ENCODE results near the gene CCM2. TPM values are rescaled to one million over a fixed set of nuclear protein-coding genes. Genes with fewer than 3 reads are reported as not detected.
"Not testable (repeated sequence)": the region's sequence is repeated elsewhere in the genome, so short reads cannot be mapped to it uniquely, and the experiment has no call there.

The CCM2 gene
- polyA plus RNA-seq, 6 donors from 2014 or later, result 69.3 to 136 (median 77.3) TPM

DNA sequence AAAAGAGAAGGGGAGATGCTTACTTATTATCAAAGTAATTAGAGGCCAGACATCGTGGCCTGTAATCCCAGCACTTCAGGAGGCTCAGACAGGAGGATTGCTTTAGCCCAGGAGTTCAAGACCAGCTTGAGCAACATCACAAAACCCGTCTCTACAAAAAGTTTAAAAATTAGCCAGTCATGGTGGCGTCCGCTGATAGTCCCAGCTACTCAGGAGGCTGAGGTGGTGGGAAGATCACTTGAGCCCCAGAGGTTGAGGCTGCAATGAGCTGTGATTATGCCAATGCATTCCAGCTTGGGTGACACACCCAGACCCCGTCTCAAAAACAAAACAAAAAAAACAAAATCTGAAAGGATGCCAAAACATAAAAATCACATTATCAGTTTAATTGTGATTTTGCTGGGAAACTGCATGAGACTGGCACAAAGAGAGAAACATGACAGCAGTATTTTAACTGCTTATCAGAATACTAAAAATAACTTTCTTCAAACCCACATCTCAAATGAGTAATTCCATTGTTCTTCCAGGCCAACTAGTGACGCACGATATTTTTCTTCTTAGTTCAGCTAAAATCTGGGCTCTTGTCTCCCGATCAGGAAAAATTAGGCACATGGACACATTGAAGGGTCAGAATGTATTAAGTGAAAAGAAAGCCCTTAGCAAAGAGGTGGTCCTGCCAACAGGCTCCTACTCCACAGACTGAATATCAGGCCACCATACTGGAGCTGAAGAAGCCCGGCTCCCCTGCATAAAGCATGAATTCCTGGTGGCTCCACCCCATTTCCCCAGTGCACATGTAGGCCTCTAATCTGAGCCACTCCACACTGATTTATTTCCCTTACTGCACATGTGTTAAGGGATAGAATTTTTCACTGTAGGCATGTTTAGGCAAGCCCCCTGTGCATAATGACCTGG, 9.6 kb upstream of the CCM2 start:
- ATAC-seq (ENCODE audit: low read depth in 2 of 2), result no peak
- Mint-ChIP-seq H3K9me3 (no peaks in the 10 kb centered on the region), H3K27ac (peak overlapping the region in 1 of 6 donors; percentile 30), H3K4me3 (peak overlapping the region in 1 of 8 donors; percentile 49), H3K4me1 (peaks cover 27 to 32% (median 27%) of the 10 kb centered on the region in 3 donors), H3K27me3 (no peaks in the 10 kb centered on the region), H3K36me3 (peaks cover 0 to 5% of the 10 kb centered on the region in 2 donors)
- DNase-seq, result no peak

DNA sequence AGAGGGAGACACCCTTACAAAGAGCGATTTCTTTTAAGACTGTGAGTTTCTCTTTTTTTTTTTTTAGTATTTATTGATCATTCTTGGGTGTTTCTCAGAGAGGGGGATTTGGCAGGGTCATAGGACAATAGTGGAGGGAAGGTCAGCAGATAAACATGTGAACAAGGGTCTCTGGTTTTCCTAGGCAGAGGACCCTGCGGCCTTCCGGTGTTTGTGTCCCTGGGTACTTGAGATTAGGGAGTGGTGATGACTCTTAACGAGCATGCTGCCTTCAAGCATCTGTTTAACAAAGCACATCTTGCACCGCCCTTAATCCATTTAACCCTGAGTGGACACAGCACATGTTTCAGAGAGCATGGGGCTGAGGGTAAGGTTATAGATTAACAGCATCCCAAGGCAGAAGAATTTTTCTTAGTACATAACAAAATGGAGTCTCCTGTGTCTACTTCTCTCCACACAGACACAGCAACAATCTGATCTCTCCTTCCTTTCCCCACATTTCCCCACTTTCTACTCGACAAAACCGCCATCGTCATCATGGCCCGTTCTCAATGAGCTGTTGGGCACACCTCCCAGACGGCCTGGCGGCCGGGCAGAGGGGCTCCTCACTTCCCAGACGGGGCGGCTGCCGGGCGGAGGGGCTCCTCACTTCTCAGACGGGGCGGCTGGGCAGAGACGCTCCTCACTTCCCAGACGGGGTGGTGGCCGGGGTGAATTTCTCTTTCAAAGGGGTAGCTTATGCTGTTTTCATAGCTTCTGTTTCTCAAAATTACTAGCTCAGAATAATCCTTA, 7.8 kb upstream of the CCM2 start:
- not testable (repeated sequence) for H3K27me3 Mint-ChIP-seq; H3K9me3 Mint-ChIP-seq; H3K36me3 Mint-ChIP-seq; DNase-seq; ATAC-seq (ENCODE audit: low read depth in 2 of 2); H3K27ac Mint-ChIP-seq; H3K4me3 Mint-ChIP-seq
- H3K4me1 Mint-ChIP-seq, result peaks cover 22 to 24% (median 23%) of the 10 kb centered on the region in 3 donors

DNA sequence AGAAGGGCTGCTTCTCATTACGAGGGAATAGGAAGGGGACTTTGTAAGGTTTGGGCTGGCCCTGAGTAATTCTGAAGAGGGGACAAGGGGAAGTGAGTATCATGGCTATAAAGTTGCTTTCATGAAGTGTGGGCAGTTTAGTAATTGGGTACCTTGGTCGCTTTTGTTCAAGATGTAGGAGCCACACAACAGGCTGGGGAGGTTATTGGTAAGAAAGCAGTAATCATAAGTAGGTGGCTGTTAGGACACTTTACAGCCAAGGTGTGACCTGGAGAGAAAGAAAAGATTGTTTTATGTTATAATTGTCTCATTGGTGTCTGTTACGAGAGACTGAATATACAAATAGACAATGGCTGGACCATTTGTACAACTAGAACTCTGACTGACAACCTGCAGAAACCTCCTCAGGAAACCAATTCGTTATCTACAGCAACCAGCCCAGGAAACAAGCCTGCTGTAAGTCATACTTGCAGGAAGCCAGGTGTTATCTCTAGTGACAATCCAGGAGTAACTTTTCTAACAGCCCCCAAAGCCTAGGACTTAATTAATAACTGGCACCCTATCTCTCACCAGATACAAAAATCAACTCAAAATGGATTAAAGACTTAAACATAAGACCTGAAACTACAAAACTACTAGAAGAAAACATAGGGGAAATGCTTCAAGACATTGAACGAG, 5.0 kb upstream of the CCM2 start:
- Mint-ChIP-seq H3K9me3 (no peaks in the 10 kb centered on the region), H3K36me3 (no peaks in the 10 kb centered on the region), H3K4me3 (peak overlapping the region in 4 of 8 donors; percentile 31 to 48 (median 42)), H3K4me1 (peaks cover 24 to 34% (median 34%) of the 10 kb centered on the region in 3 donors), H3K27ac (peak overlapping the region in 2 of 6 donors; percentile 7 to 57), H3K27me3 (no peaks in the 10 kb centered on the region)
- ATAC-seq (ENCODE audit: low read depth in 2 of 2) (no peak), DNase-seq (no peak)

DNA sequence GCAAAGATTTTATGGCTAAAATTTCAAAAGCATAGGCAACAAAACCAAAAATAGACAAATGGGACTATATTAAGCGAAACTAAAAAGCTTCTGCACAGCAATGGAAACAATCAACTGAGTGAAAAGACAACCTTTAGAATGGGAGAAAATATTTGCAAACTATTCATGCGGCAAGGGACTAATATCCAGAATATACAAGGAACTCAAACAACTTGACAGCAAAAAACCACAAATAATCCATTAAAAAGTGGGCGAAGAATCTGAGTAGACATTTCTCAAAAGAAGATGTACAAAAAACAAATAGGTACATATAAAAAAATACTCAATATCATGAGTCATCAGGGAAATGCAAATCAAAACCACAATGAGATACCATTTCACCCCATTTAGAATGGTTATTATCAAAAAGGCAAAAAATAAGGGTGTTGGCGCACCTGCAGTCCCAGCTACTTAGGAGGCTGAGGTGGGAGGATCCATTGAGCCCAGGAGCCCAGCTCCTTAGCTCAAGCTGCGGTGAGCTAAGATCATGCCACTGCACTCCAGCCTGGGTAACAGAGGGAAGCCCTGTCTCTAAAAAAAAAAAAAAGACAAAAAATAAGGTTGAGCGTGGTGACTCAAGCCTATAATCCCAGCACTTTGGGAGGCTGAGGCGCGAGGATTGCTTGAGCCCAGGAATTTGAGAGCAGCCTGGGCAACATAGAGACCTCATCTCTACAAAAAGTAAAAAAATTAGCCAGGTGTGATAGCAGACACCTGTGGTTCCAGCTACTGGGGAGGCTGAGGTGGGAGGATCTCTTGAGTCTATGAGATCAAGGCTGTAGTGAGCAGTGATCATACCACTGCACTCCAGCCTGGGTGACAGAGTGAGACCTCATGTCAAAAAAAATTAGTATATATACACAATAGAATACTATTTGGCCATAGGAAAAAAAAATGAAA, 4.2 kb upstream of the CCM2 start:
- Mint-ChIP-seq H3K36me3 (no peaks in the 10 kb centered on the region), H3K4me3 (peak overlapping the region; percentile 15 to 80 (median 42)), H3K4me1 (peaks cover 26 to 34% (median 34%) of the 10 kb centered on the region in 3 donors), H3K9me3 (no peaks in the 10 kb centered on the region), H3K27ac (peak overlapping the region in 4 of 6 donors; percentile 11 to 87 (median 52)), H3K27me3 (no peaks in the 10 kb centered on the region)
- DNase-seq (no peak), ATAC-seq (ENCODE audit: low read depth in 2 of 2) (no peak)

DNA sequence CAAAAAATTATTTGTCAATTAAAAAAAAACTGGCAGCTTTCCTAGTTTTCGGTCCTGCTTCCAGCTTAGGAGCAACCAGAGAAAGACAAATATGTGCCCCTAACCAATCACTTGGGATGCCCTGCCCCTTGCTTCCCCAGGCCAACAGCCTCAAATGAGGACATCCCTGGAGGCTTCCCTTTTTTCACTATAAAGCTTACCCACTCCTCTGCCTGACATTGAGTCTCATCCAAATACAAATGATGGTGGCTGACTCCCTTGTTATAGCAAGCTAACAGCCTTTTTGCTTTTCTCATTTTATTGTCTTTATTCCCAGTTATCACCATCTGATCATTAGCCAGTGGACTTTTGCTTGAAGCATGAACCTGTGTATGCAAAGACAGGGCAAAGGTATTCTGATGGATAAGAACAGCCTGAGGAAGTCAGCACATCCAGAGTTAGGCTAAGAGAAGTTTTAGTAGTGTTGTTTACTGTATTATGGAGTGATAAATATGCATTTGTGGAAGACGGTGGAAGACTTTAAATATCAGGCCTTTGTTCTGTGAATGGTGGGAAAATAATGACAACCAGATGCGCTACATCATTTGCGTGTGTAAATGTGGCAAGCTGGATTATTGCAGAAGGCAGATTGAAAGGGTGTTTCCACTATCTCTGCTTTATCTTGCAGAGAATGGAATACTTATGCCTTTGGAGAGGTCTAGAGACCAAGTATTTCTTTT, 1.7 kb upstream of the CCM2 start:
- Mint-ChIP-seq H3K4me3 (peak overlapping the region; percentile 95 to 99 (median 98)), H3K27me3 (no peaks in the 10 kb centered on the region), H3K36me3 (no peaks in the 10 kb centered on the region), H3K27ac (peak overlapping the region in 4 of 6 donors; percentile 33 to 99 (median 66)), H3K4me1 (peaks cover 35 to 48% (median 47%) of the 10 kb centered on the region in 3 donors), H3K9me3 (no peaks in the 10 kb centered on the region)
- no peak for ATAC-seq (ENCODE audit: low read depth in 2 of 2)
- DNase-seq, result no peak

DNA sequence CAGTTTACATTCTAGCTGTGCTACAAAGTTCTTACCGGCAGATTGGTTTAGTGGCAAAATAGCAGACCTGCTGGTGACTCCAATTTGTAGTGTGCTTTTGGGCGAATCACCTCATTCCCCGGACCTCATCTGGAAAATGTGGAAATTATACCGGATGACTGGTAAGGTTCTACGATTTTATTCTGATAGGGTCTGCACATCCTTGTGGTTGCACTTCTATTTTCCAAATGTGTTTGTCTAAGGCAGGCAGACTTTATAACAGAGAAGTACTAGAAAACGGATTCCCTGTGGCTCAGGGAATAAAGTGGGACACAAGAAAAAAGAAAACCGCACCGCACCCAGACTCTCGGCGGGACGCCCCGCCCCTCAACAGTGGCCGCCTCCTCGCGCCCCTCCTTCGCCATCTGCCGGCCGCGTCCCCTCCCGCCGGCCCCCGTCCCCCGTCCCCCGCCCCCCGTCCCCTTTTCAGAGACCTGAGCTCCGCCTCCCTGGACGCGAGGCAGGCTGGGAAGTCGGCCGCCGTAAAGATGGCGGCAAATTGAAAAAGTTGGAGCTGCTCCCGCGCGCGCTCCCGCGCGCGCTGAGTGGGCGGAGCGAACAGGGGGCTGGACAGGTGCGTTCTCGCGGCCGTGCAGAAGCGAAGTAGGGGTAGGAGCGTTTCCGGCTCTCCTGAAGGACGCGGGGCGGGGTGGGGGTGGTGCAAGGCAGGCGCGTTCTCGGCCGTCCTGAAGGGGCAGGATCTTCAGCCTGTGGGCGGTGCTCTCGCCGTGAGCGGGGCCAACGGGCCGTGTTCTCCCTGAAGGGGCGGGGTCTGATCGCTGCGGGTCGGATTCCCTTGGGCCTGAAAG, 532 bp upstream of the CCM2 start:
- DNase-seq, result peak; percentile 98
- H3K27ac Mint-ChIP-seq, result peak overlapping the region; percentile 90 to 99 (median 98)
- ATAC-seq (ENCODE audit: low read depth in 2 of 2), result peak; percentile 78 to 79
- no peaks in the 10 kb centered on the region for H3K36me3 Mint-ChIP-seq
- H3K4me3 Mint-ChIP-seq, result peak overlapping the region; percentile 95 to 99 (median 98)
- H3K4me1 Mint-ChIP-seq, result peaks cover 42 to 56% (median 56%) of the 10 kb centered on the region in 3 donors
- H3K9me3 Mint-ChIP-seq, result no peaks in the 10 kb centered on the region
- H3K27me3 Mint-ChIP-seq, result no peaks in the 10 kb centered on the region

DNA sequence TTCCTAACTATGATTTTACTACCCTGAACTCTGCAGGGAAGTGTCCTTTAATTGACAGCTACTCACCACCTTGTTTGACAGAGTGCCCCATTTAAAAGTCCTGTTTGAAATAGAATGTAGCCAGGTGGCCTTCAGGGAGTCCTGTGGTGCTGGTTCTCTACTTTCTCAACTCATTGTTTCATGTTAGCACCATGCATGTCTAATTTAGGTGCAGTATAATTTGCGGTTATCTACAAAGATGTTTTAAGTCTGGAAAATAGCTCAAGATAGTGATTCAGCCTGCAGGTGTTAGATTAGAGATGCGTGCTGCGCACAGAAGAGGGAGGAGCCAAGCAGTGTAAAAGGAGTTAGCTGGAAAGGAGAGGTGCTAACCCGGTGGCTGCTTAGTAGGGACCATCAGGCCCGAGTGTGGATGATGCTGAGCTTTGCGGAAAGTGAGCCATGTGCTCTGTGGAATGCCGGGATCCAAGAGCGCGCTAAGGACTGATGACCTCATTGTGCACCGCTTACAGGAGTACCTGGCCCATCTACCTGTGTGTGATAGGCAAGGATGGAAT, 1.2 kb downstream of the CCM2 start:
- DNase-seq (peak; percentile 73), ATAC-seq (ENCODE audit: low read depth in 2 of 2) (peak; percentile 31 to 39)
- H3K4me3 Mint-ChIP-seq, result peak overlapping the region; percentile 88 to 98 (median 92)
- peaks cover 0 to 6% of the 10 kb centered on the region in 2 donors for H3K36me3 Mint-ChIP-seq
- no peaks in the 10 kb centered on the region for H3K9me3 Mint-ChIP-seq
- H3K27me3 Mint-ChIP-seq, result no peaks in the 10 kb centered on the region
- H3K27ac Mint-ChIP-seq, result peak overlapping the region; percentile 78 to 97 (median 92)
- H3K4me1 Mint-ChIP-seq, result peaks cover 42 to 56% (median 55%) of the 10 kb centered on the region in 3 donors

DNA sequence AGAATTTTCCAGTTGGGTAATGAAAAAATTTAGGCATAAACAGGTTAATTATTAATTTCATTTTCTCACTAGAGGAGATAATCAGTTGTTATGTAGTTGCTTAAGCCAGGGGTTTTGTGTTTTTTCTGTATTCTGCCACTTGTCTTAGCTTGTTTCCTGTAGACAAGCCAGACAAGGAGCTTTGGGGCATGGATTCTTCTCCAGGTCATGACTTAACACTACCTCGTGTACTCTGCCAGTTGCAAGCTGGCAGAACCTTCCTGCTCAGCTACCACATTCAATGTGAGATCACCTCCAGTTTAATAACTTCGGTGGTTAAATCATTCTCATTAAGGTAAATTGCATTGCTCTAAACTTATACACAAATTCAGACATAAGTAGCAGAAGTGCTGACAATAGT, 1.8 kb downstream of the CCM2 start:
- ATAC-seq (ENCODE audit: low read depth in 2 of 2) (no peak), DNase-seq (no peak)
- Mint-ChIP-seq H3K4me1 (peaks cover 38 to 59% (median 53%) of the 10 kb centered on the region in 3 donors), H3K27ac (peak overlapping the region in 4 of 6 donors; percentile 87 to 97 (median 92)), H3K36me3 (peaks cover 0 to 6% of the 10 kb centered on the region in 2 donors), H3K27me3 (no peaks in the 10 kb centered on the region), H3K9me3 (no peaks in the 10 kb centered on the region), H3K4me3 (peak overlapping the region in 4 of 8 donors; percentile 88 to 95 (median 91))

DNA sequence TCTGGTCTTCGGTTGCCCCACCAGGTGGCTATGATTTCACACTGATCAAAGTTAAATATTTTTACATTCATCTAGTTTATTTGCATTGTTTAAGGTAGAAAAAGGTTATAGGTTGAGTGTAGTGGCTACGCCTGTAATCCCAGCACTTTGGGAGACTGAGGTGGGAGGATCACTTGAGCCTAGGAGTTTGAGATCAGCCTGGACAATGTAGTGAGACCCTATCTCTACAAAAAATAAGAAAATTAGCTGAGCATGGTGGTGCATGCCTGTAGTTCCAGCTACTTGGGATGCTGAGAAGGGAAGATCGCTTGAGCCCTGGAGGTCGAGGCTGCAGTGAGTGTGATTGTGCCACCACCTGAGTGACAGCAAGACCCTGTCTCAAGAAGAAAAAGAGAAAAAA, 3.8 kb downstream of the CCM2 start:
- H3K27ac Mint-ChIP-seq, result peak overlapping the region in 3 of 6 donors; percentile 59 to 62 (median 60)

DNA sequence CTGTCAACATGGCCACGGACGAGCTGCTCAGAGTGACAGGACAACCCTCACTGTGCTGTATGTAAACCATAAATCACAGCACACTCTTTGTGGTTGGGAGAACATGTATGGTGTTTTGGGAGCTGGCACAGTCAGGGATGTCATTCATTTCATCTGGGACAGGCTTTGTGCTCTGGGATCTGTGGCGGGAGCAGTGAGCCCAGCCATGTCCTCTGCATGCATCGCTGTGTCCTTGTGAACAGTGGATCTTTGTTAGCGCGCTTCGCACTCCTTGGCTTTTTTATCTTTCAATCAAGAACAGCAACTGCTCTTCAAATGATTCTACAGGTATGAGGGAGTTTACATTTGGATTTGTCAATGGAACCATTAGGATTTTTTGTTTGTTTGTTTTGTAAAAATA, 7.1 kb downstream of the CCM2 start:
- Mint-ChIP-seq H3K4me1 (peaks cover 36 to 60% (median 60%) of the 10 kb centered on the region in 3 donors), H3K4me3 (peak overlapping the region in 4 of 8 donors; percentile 13 to 58 (median 42)), H3K36me3 (peaks cover 0 to 6% of the 10 kb centered on the region in 2 donors), H3K27ac (peak overlapping the region in 5 of 6 donors; percentile 18 to 90 (median 53)), H3K9me3 (no peaks in the 10 kb centered on the region), H3K27me3 (no peaks in the 10 kb centered on the region)
- no peak for DNase-seq
- no peak for ATAC-seq (ENCODE audit: low read depth in 2 of 2)

More for the DNA sequence above, 3.8 kb downstream of the CCM2 start:
- Mint-ChIP-seq H3K27me3 (no peaks in the 10 kb centered on the region), H3K9me3 (no peaks in the 10 kb centered on the region), H3K4me3 (peak overlapping the region in 2 of 8 donors; percentile 34 to 40), H3K36me3 (peaks cover 0 to 6% of the 10 kb centered on the region in 2 donors), H3K4me1 (peaks cover 42 to 73% (median 64%) of the 10 kb centered on the region in 3 donors)
- DNase-seq, result no peak
- no peak for ATAC-seq (ENCODE audit: low read depth in 2 of 2)
